ENCODE measurements around the gene AFG1L.
"Not testable (repeated sequence)": the region's sequence is repeated elsewhere in the genome, so short reads cannot be mapped to it uniquely, and the experiment has no call there.

AFG1L gene

GRCh38 chr6:108294727-108295625, at the start of gene AFG1L:
TSS of gene AFG1L (plus strand) at chr6:108295054. CDS start at chr6:108295080, 26 bp downstream.
- H2AFZ ChIP-seq (ENCODE audit: low read length) = peak within 1 kb of the TSS; percentile 86
- H3K27me3 ChIP-seq (ENCODE audit: insufficient read depth, low read length, poor library complexity, severe bottlenecking) = no peaks in the 10 kb centered on the region
- H3K4me1 ChIP-seq (ENCODE audit: insufficient read depth, low read length, poor library complexity, severe bottlenecking) = peaks cover 33% of the 10 kb centered on the region
- no peaks in the 10 kb centered on the region for H3K36me3 ChIP-seq (ENCODE audit: insufficient read depth, low read length)
- no peaks in the 10 kb centered on the region for H3K9me3 ChIP-seq (ENCODE audit: insufficient read depth, low read depth, low read length)
- H3K9ac ChIP-seq (ENCODE audit: low read depth, low read length, poor library complexity, severe bottlenecking) = peak within 1 kb of the TSS; percentile 90
- H4K20me1 ChIP-seq (ENCODE audit: insufficient read depth, low read length, poor library complexity, severe bottlenecking) = no peaks in the 10 kb centered on the region
- no peaks in the 10 kb centered on the region for H3K9me2 ChIP-seq (replicated peaks; ENCODE audit: low read depth, low read length)
- H3K4me3 ChIP-seq (ENCODE audit: low read length, poor library complexity, severe bottlenecking) = peak within 1 kb of the TSS; percentile 86
- H3K79me2 ChIP-seq (ENCODE audit: insufficient read depth, low read length) = peaks cover 25% of the 10 kb centered on the region
- peak within 1 kb of the TSS; percentile 83 for H3K4me2 ChIP-seq (ENCODE audit: low read depth, low read length, poor library complexity, severe bottlenecking)
- no peak for TF ChIP-seq CTCF (conservative IDR thresholded peaks at IDR 0.05; ENCODE audit: low read length)
- TF ChIP-seq EZH2phosphoT487 (IDR thresholded peaks at IDR 0.05; ENCODE audit: borderline replicate concordance) = no peak
- peaks cover 7% of the 10 kb centered on the region; the same call in 1 of the 2 replicates for H3F3A ChIP-seq (ENCODE audit: low read depth)

GRCh38 chr6:108245095-108245494, 49.8 kb upstream of the AFG1L start:
- H3K36me3 ChIP-seq (ENCODE audit: insufficient read depth, low read length) = peaks cover 30% of the 10 kb centered on the region; the same call in 1 of the 2 replicates
- H3K9ac ChIP-seq (ENCODE audit: low read depth, low read length, poor library complexity, severe bottlenecking); H3K27me3 ChIP-seq (ENCODE audit: insufficient read depth, low read length, poor library complexity, severe bottlenecking); H3K9me2 ChIP-seq (replicated peaks; ENCODE audit: low read depth, low read length); H3F3A ChIP-seq (ENCODE audit: low read depth); H3K4me3 ChIP-seq (ENCODE audit: low read length, poor library complexity, severe bottlenecking); H3K4me2 ChIP-seq (ENCODE audit: low read depth, low read length, poor library complexity, severe bottlenecking); H2AFZ ChIP-seq (ENCODE audit: low read length): not testable (repeated sequence)
- H3K9me3 ChIP-seq (ENCODE audit: insufficient read depth, low read depth, low read length) = peaks cover 13% of the 10 kb centered on the region; the same call in 1 of the 2 replicates
- H4K20me1 ChIP-seq (ENCODE audit: insufficient read depth, low read length, poor library complexity, severe bottlenecking) = peaks cover 32% of the 10 kb centered on the region
- H3K4me1 ChIP-seq (ENCODE audit: insufficient read depth, low read length, poor library complexity, severe bottlenecking) = peaks cover 18% of the 10 kb centered on the region
- peaks cover 89% of the 10 kb centered on the region for H3K79me2 ChIP-seq (ENCODE audit: insufficient read depth, low read length)

DNA sequence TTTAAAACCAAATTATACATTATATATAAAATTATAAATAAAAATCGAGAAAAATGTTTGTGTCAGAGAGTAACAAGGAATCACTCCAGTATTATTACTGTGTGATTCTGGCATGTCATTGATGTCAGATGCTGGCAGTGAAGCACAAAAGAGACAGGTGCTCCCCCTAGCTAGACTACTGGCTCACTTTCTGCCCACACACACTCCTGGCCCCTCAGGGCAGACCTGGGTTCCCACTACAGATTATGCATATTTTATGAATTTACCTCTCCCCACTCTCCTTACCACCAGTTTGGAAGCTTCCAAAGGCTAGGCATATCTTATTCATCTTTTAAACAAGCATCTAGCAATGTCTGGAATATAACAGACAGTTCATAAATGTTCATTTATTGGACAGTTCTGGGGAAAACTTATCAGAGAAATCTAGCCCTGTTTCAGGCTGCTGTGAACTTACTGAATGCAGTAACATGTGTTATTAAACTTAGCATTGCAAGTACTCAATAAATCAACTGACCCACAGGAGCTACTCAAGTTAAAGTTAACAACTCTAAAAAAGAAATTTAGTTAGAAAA, 46.8 kb upstream of the AFG1L start:
- H3K9me2 ChIP-seq (replicated peaks; ENCODE audit: low read depth, low read length) = no peaks in the 10 kb centered on the region
- H3K4me3 ChIP-seq (ENCODE audit: low read length, poor library complexity, severe bottlenecking) = no peak overlapping the region
- peaks cover 89% of the 10 kb centered on the region for H3K79me2 ChIP-seq (ENCODE audit: insufficient read depth, low read length)
- H3K9me3 ChIP-seq (ENCODE audit: insufficient read depth, low read depth, low read length) = no peaks in the 10 kb centered on the region
- peak overlapping the region; percentile 13 for H3K4me2 ChIP-seq (ENCODE audit: low read depth, low read length, poor library complexity, severe bottlenecking)
- no peaks in the 10 kb centered on the region for H3K27me3 ChIP-seq (ENCODE audit: insufficient read depth, low read length, poor library complexity, severe bottlenecking)
- H3F3A ChIP-seq (ENCODE audit: low read depth) = no peaks in the 10 kb centered on the region
- peaks cover 52% of the 10 kb centered on the region for H4K20me1 ChIP-seq (ENCODE audit: insufficient read depth, low read length, poor library complexity, severe bottlenecking)
- no peak for TF ChIP-seq EZH2phosphoT487 (IDR thresholded peaks at IDR 0.05; ENCODE audit: borderline replicate concordance)
- TF ChIP-seq CTCF (conservative IDR thresholded peaks at IDR 0.05; ENCODE audit: low read length) = peak; percentile 44
- H3K4me1 ChIP-seq (ENCODE audit: insufficient read depth, low read length, poor library complexity, severe bottlenecking) = peaks cover 39% of the 10 kb centered on the region
- peaks cover 13% of the 10 kb centered on the region; the same call in 1 of the 2 replicates for H3K36me3 ChIP-seq (ENCODE audit: insufficient read depth, low read length)
- no peak overlapping the region for H2AFZ ChIP-seq (ENCODE audit: low read length)
- no peak overlapping the region for H3K9ac ChIP-seq (ENCODE audit: low read depth, low read length, poor library complexity, severe bottlenecking)

All from Loucy (cell line).